ENCODE measurements around the gene HSPB8.

HSPB8 gene

GRCh38 chr12:119178544-119179334 lies at the start of gene HSPB8:
HSPB8 (plus strand) TSS chr12:119178931; CDS start chr12:119179313, 382 bp downstream.
- DNase-seq: peak in 1 of 2 experiments; percentile 14

DNA sequence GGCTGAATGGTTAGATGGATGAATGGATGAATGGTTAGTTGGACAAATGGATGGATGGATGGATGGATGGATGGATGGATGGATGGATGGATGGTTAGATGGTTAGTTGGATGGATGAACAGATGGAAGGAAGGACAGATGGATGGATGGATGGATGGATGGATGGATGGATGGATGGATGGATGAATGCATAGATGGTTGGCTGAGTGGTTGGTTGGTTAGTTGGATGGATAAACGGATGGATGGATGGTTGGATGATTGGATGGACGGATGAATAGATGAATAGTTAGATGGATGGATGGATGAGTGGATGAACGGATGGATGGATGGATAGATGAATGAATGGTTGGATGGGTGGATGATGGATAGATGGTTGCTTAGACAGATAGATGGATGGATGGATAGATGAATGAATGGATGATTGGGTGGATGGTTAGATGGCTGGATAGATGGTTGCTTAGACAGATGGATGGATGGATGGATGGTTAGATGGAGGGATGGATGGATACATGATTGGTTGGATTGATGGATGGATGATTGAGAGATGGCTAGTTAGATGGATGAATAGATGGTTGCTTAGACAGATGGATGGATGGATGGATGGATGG lies 48.8 kb upstream of the HSPB8 start:
- DNase-seq: no peak

GRCh38 chr12:119130523-119130922 lies 48.2 kb upstream of the HSPB8 start:
- no peak for DNase-seq

GRCh38 chr12:119134284-119135072 lies 44.3 kb upstream of the HSPB8 start:
- DNase-seq: no peak

DNA sequence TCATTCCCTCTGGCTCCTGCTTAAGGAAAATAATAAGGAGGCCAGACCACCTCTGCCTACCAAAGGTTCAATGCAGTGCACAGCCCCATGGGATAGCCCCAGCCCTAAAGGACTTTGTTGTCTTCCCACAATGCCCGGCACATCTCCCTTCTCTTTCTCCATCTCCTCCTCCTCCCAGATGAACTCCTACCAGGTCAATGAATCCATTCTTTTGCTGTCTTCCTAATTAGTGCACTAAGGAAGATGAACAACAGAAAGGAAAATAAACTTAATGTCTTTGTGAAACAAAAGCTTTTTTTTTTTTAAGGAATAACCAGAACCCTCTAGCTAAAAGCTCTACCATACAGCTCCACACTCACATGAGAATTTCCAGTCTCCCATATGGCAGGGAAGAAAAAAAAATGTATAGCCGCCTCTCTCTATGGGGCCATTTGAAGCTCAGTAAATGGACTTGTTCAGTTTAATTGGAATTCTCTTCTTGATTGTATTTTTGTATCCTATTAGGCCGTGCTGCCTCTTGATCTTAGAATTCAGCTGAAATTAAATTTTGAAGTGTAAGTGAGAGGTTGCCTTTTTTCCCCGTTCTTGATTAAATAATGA lies 41.8 kb upstream of the HSPB8 start:
- DNase-seq: no peak

- DNase-seq: no peak
Observed at GRCh38 chr12:119139448-119139847, 39.3 kb upstream of the HSPB8 start.

DNA sequence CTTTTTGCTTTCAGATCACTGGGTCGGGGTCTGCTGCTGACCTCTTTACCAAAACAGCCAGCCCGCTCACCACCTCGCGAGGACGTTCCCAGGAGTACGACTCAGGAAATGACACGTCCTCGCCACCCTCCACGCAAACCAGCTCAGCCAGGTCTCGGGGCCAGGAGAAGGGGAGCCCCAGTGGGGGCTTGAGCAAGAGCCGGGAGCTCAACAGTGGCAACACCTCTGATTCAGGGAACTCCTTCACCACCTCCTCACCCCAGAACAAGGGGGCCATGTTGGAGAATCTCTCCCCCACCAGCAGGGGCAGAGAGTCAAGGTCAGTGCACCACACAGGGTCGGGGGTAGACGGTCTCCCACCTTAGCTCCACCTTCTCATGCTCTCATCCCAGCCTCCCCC lies 33.4 kb upstream of the HSPB8 start:
- no peak for DNase-seq

- no peak for DNase-seq
Observed at GRCh38 chr12:119147847-119148448, 30.8 kb upstream of the HSPB8 start.

DNA sequence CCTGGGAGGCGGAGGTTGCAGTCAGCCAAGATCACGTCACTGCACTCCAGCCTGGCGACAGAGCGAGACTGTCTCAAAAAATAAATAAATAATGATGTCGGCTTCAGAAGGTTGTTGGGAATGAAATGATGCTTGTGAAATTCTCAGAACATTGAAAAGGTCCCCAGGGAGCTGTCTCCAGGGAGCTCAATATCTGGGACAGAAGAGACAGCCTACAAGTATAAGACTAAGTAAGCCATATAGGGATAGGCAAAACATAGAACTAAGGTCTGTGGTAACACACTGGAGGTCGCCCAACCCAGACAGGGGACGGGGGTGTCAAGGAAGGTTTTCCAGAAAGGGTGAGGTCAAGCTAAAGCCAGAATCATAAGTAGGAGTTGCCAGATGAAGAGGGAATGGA lies 29.5 kb upstream of the HSPB8 start:
- DNase-seq: no peak

- no peak for DNase-seq
Observed at GRCh38 chr12:119151445-119152026, 27.2 kb upstream of the HSPB8 start.

GRCh38 chr12:119153477-119154434 lies 25.0 kb upstream of the HSPB8 start:
- DNase-seq: peak in 1 of 2 experiments; percentile 3

GRCh38 chr12:119154435-119154818 lies 24.3 kb upstream of the HSPB8 start:
- no peak for DNase-seq

DNA sequence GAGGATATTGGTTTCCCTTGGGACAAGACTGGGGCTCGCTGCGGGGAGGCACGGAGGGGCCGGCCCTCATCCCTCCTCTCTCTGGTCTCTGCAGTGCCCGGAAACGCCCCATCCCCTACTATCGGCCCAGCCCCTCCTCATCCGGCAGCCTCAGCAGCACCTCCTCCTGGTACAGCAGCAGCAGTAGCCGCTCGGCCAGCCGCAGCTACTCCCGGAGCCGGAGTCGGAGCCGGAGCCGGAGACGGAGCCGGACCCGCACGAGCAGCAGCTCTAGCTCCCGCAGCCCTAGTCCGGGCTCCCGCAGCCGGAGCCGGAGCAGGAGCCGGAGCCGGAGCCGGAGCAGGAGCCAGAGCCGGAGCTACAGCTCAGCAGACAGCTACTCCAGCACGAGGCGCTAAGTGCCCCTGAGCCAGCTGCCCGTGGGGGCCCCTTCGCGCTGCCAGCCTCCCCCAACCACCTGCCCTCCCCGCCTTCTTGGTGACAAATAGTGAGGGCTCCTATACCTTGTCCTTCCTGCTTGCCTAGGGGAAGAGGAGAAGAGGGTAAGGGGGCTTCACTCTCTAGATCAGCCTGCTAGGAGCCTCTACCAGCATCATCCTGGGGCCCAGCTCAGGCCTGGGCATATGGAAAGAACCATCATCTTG lies 22.2 kb upstream of the HSPB8 start:
- DNase-seq: no peak

DNA sequence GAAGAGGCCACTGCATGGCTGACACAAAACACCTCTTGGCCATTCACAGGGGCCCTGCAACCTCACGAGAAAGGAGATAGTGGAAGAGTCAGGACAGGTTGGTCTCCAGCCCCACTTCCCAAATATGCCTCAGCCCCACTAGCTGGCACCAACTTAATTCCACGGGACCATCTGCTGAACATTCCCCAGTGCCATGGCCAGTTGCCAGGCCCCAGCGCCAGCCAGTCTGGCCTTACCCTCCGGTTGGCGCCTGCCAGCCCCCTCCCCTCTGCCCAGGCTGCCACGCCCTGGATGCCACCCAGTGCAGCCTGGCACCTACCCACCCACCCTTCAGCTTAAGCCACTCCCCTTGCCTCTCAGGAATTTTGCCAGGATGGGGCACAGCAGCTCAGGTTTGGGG lies 21.2 kb upstream of the HSPB8 start:
- no peak for DNase-seq

GRCh38 chr12:119157978-119158377 lies 20.8 kb upstream of the HSPB8 start:
- no peak for DNase-seq

DNA sequence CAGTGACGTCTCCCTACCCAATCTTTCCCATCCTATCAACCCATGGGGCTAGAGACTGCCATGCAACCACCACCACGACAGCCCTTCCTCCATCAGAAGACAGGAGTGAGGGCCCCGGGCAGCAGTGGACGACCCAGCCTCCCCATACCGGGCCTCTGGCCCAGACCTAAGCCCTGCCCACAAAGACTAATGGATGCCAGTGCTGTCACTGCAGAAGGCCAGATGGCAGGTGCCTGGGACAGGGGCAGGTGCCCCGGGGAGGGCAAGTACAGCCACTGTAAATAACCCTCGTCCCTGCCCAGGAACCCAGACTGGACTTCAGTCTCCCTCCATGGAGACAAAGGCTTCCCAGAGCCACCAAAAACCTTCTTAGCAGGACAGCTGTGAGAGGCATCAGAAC lies 20.3 kb upstream of the HSPB8 start:
- no peak for DNase-seq

DNA sequence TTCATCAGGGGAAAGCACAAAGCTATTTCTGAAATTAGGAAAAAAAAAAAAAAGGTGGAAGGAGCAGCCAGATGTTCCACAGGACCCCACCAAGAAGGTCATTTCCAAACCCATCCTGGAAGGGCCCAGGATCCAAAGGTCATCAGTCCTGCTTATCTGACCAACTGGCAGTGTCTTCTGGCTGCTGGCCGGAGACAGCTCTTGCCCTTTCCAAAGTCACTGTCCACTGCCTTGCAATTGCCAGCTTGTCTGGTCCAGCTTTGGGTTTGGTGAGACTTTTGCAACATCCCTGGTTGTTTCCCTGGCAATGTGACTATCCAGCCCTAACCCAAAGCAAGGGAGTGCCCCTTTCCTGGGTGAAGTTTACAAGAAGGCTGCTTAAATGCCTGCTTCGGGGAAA lies 18.9 kb upstream of the HSPB8 start:
- DNase-seq: no peak

- no peak for DNase-seq
Observed at GRCh38 chr12:119167902-119168301, 10.8 kb upstream of the HSPB8 start.

- no peak for DNase-seq
Observed at GRCh38 chr12:119168721-119169120, 10.0 kb upstream of the HSPB8 start.

DNA sequence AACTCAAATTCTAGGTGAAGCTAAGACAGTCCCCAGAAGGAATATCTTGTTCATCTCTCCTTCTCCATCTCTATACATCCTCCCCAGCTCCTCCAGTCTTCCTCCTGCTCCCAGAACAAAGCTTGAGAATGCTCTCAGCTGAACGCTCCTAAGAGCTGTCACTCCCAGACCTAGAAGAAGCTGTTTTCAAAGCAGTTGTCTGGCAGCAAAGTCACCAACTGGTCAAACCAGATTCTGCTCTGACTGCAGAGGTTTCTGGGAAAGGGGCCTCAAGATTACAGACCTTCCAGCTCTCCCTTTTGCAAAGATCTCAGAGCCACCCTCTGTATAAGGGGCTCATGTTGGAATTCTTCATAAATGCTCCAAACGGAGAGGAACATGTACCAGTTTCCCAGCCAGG lies 9.6 kb upstream of the HSPB8 start:
- DNase-seq: no peak

GRCh38 chr12:119171291-119171690 lies 7.4 kb upstream of the HSPB8 start:
- DNase-seq: no peak
